ENCODE data around the gene ITGA6.

ITGA6 gene

DNA sequence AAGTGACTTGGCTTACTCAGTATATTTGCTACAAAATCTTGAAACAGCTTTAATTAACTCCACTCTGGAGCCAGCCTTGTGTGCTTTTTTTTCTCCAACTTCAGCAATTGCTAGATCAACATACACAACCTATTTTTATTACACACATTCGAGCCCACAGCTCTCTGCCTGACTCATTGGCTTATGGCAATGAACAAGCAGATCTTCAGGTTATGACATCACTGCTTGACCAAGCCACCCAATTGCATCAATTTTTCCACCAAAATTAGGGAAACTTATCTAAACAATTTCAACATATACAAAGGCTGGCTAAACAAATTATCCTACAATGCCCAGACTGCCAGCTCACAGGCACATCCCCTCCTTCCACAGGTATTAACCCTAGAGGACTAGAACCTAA, 88.9 kb downstream of the ITGA6 start:
- Histone ChIP-seq H3K4me2 (ENCODE audit: low read length, poor library complexity, severe bottlenecking) (no peak overlapping the region), H3K9ac (ENCODE audit: low read length) (peak overlapping the region; percentile 43), H3K4ac (ENCODE audit: low read depth in 1 of 2, low read length in 2 of 2) (no peak overlapping the region), H3K27me3 (ENCODE audit: control insufficient read depth in 1 of 2, insufficient read depth in 1 of 2, low read length in 2 of 2) (no peaks in the 10 kb centered on the region), H4K8ac (ENCODE audit: low read length) (no peak overlapping the region), H3K14ac (ENCODE audit: low read length in 2 of 2) (no peak overlapping the region), H3K23ac (ENCODE audit: low read length in 2 of 2) (no peak overlapping the region), H3K9me3 (ENCODE audit: control insufficient read depth, low read length) (peaks cover 22% of the 10 kb centered on the region), H2AFZ (ENCODE audit: low read depth, low read length) (no peak overlapping the region), H2BK5ac (ENCODE audit: low read depth, low read length, poor library complexity, severe bottlenecking) (no peak overlapping the region), H2AK5ac (ENCODE audit: low read length, severe bottlenecking) (no peak overlapping the region), H2BK12ac (ENCODE audit: low read length in 2 of 2) (no peak overlapping the region), H3K18ac (ENCODE audit: low read depth in 1 of 2, low read length in 2 of 2) (no peak overlapping the region), H3K36me3 (ENCODE audit: control insufficient read depth in 1 of 2, insufficient read depth in 2 of 2, low read depth in 1 of 2, low read length in 2 of 2) (no peaks in the 10 kb centered on the region), H3K27ac (ENCODE audit: low read length, poor library complexity, severe bottlenecking) (no peak overlapping the region), H3K79me1 (replicated peaks; ENCODE audit: low read length, poor library complexity, severe bottlenecking) (no peaks in the 10 kb centered on the region), H3K4me3 (ENCODE audit: insufficient read depth in 1 of 2, low read depth in 1 of 2, low read length in 2 of 2) (no peak overlapping the region), H4K91ac (ENCODE audit: low read length) (no peak overlapping the region), H3K4me1 (ENCODE audit: control insufficient read depth, insufficient read depth, low read depth, low read length) (no peaks in the 10 kb centered on the region), H2BK120ac (ENCODE audit: low read depth, low read length) (no peak overlapping the region), H2BK15ac (ENCODE audit: low read depth, poor library complexity, severe bottlenecking) (no peak overlapping the region)
- peak; percentile 79 for DNase-seq
- 45% methylated on average over 1 of the region's 1 CpG for WGBS

DNA sequence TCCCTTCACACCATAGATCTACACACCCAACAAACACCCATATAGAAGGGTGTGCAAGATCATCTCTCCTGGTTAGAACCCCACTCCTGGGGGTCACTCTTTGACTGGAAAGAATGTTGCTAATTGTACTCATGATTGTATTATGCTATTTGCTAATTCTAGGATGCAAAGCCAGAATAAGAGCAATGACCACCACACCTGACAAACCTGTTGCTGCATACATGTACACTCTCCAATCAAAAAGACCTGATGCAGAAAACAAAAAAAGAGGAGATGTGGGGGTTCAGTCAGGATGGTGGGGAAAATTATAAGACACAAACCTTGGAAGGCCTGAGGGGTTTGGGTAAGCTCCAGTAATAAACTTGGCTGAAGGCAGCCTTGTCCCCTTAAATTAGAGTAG, 91.6 kb downstream of the ITGA6 start:
- no peak overlapping the region for H2BK5ac ChIP-seq (ENCODE audit: low read depth, low read length, poor library complexity, severe bottlenecking)
- H3K18ac ChIP-seq (ENCODE audit: low read depth in 1 of 2, low read length in 2 of 2): no peak overlapping the region
- H3K9me3 ChIP-seq (ENCODE audit: control insufficient read depth, low read length): no peaks in the 10 kb centered on the region
- no peak for DNase-seq
- no peaks in the 10 kb centered on the region for H3K4me1 ChIP-seq (ENCODE audit: control insufficient read depth, insufficient read depth, low read depth, low read length)
- H3K23ac ChIP-seq (ENCODE audit: low read length in 2 of 2): no peak overlapping the region
- H3K27me3 ChIP-seq (ENCODE audit: control insufficient read depth in 1 of 2, insufficient read depth in 1 of 2, low read length in 2 of 2): no peaks in the 10 kb centered on the region
- no peaks in the 10 kb centered on the region for H3K36me3 ChIP-seq (ENCODE audit: control insufficient read depth in 1 of 2, insufficient read depth in 2 of 2, low read depth in 1 of 2, low read length in 2 of 2)
- H2AFZ ChIP-seq (ENCODE audit: low read depth, low read length): no peak overlapping the region
- H3K79me1 ChIP-seq (replicated peaks; ENCODE audit: low read length, poor library complexity, severe bottlenecking): no peaks in the 10 kb centered on the region
- no peak overlapping the region for H4K91ac ChIP-seq (ENCODE audit: low read length)
- H3K14ac ChIP-seq (ENCODE audit: low read length in 2 of 2): no peak overlapping the region
- no peak overlapping the region for H4K8ac ChIP-seq (ENCODE audit: low read length)
- H2BK120ac ChIP-seq (ENCODE audit: low read depth, low read length): no peak overlapping the region
- H3K9ac ChIP-seq (ENCODE audit: low read length): no peak overlapping the region
- H3K4me3 ChIP-seq (ENCODE audit: insufficient read depth in 1 of 2, low read depth in 1 of 2, low read length in 2 of 2): no peak overlapping the region
- H2BK15ac ChIP-seq (ENCODE audit: low read depth, poor library complexity, severe bottlenecking): no peak overlapping the region
- no peak overlapping the region for H3K27ac ChIP-seq (ENCODE audit: low read length, poor library complexity, severe bottlenecking)
- no peak overlapping the region for H3K4me2 ChIP-seq (ENCODE audit: low read length, poor library complexity, severe bottlenecking)
- H3K4ac ChIP-seq (ENCODE audit: low read depth in 1 of 2, low read length in 2 of 2): no peak overlapping the region
- H2AK5ac ChIP-seq (ENCODE audit: low read length, severe bottlenecking): no peak overlapping the region
- H2BK12ac ChIP-seq (ENCODE audit: low read length in 2 of 2): no peak overlapping the region

DNA sequence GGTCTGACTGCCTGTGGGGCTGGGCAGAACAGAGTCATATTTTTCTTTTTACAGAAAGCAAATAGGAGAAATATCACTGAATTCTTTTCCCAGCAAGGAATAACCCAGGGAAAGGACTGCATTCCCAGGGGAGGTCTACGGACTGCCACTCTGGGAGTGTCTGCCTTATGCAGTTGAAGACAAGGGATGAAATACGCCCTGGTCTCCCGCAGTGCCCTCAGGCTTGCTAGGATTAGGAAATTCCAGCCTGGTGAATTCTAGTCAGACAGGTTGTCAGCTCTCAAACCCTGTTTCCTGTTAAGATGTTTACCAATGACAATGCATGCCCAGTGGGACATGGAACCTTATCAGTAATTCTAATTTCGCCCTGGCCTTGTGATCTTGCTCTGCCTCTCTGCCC, 98.2 kb downstream of the ITGA6 start:
- Histone ChIP-seq H3K9me3 (ENCODE audit: control insufficient read depth, low read length) (no peaks in the 10 kb centered on the region), H3K4me3 (ENCODE audit: insufficient read depth in 1 of 2, low read depth in 1 of 2, low read length in 2 of 2) (no peak overlapping the region), H3K4me2 (ENCODE audit: low read length, poor library complexity, severe bottlenecking) (no peak overlapping the region), H2BK120ac (ENCODE audit: low read depth, low read length) (no peak overlapping the region), H4K8ac (ENCODE audit: low read length) (no peak overlapping the region), H2AFZ (ENCODE audit: low read depth, low read length) (no peak overlapping the region), H2BK15ac (ENCODE audit: low read depth, poor library complexity, severe bottlenecking) (no peak overlapping the region), H3K9ac (ENCODE audit: low read length) (no peak overlapping the region), H3K4ac (ENCODE audit: low read depth in 1 of 2, low read length in 2 of 2) (no peak overlapping the region), H2BK12ac (ENCODE audit: low read length in 2 of 2) (no peak overlapping the region), H2AK5ac (ENCODE audit: low read length, severe bottlenecking) (no peak overlapping the region), H3K27ac (ENCODE audit: low read length, poor library complexity, severe bottlenecking) (no peak overlapping the region), H3K36me3 (ENCODE audit: control insufficient read depth in 1 of 2, insufficient read depth in 2 of 2, low read depth in 1 of 2, low read length in 2 of 2) (no peaks in the 10 kb centered on the region), H3K27me3 (ENCODE audit: control insufficient read depth in 1 of 2, insufficient read depth in 1 of 2, low read length in 2 of 2) (no peaks in the 10 kb centered on the region), H3K4me1 (ENCODE audit: control insufficient read depth, insufficient read depth, low read depth, low read length) (no peaks in the 10 kb centered on the region), H3K23ac (ENCODE audit: low read length in 2 of 2) (no peak overlapping the region), H4K91ac (ENCODE audit: low read length) (no peak overlapping the region), H3K18ac (ENCODE audit: low read depth in 1 of 2, low read length in 2 of 2) (no peak overlapping the region), H2BK5ac (ENCODE audit: low read depth, low read length, poor library complexity, severe bottlenecking) (no peak overlapping the region), H3K79me1 (replicated peaks; ENCODE audit: low read length, poor library complexity, severe bottlenecking) (no peaks in the 10 kb centered on the region), H3K14ac (ENCODE audit: low read length in 2 of 2) (no peak overlapping the region)
- 93% methylated on average over 4 of the region's 4 CpGs for whole genome bisulfite sequencing
- no peak for DNase-seq

DNA sequence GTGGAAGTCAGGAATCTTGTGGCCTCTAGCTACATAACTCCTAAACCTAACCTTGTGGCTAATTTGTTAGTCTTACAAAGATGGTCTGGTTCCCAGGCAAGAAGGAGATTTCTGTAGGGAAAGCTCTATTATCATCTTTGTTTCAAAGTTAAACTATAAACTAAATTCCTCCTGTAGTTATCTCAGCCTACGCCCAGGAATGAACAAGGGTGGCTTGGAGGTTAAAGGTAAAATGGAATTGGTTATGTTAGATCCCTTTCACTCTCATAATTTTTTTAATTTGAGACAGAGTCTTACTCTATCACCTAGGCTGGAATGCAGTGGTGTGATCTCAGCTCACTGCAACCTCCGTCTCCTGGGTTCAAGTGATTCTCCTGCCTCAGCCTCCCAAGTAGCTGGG, 103.9 kb downstream of the ITGA6 start:
- no peak overlapping the region for H2AK5ac ChIP-seq (ENCODE audit: low read length, severe bottlenecking)
- no peak overlapping the region for H3K18ac ChIP-seq (ENCODE audit: low read depth in 1 of 2, low read length in 2 of 2)
- H2BK120ac ChIP-seq (ENCODE audit: low read depth, low read length): no peak overlapping the region
- H3K27ac ChIP-seq (ENCODE audit: low read length, poor library complexity, severe bottlenecking): no peak overlapping the region
- H3K23ac ChIP-seq (ENCODE audit: low read length in 2 of 2): no peak overlapping the region
- no peak overlapping the region for H3K4ac ChIP-seq (ENCODE audit: low read depth in 1 of 2, low read length in 2 of 2)
- H3K9ac ChIP-seq (ENCODE audit: low read length): no peak overlapping the region
- no peak overlapping the region for H2BK5ac ChIP-seq (ENCODE audit: low read depth, low read length, poor library complexity, severe bottlenecking)
- H3K4me1 ChIP-seq (ENCODE audit: control insufficient read depth, insufficient read depth, low read depth, low read length): no peaks in the 10 kb centered on the region
- peaks cover 9% of the 10 kb centered on the region for H3K9me3 ChIP-seq (ENCODE audit: control insufficient read depth, low read length)
- DNase-seq: no peak
- H3K14ac ChIP-seq (ENCODE audit: low read length in 2 of 2): no peak overlapping the region
- H3K27me3 ChIP-seq (ENCODE audit: control insufficient read depth in 1 of 2, insufficient read depth in 1 of 2, low read length in 2 of 2): peaks cover 0 to 3% of the 10 kb centered on the region in 2 experiments
- no peak overlapping the region for H2AFZ ChIP-seq (ENCODE audit: low read depth, low read length)
- H3K79me1 ChIP-seq (replicated peaks; ENCODE audit: low read length, poor library complexity, severe bottlenecking): no peaks in the 10 kb centered on the region
- WGBS: 100% methylated on average over 1 of the region's 2 CpGs
- H2BK12ac ChIP-seq (ENCODE audit: low read length in 2 of 2): no peak overlapping the region
- no peak overlapping the region for H3K4me3 ChIP-seq (ENCODE audit: insufficient read depth in 1 of 2, low read depth in 1 of 2, low read length in 2 of 2)
- H3K4me2 ChIP-seq (ENCODE audit: low read length, poor library complexity, severe bottlenecking): no peak overlapping the region
- no peaks in the 10 kb centered on the region for H3K36me3 ChIP-seq (ENCODE audit: control insufficient read depth in 1 of 2, insufficient read depth in 2 of 2, low read depth in 1 of 2, low read length in 2 of 2)
- H2BK15ac ChIP-seq (ENCODE audit: low read depth, poor library complexity, severe bottlenecking): no peak overlapping the region
- no peak overlapping the region for H4K91ac ChIP-seq (ENCODE audit: low read length)
- H4K8ac ChIP-seq (ENCODE audit: low read length): no peak overlapping the region

All from mesenchymal stem cell (in vitro differentiated cells and primary cell).